ENCODE results near the gene TFF2.

TFF2 gene

GRCh38 chr21:42350927-42351426, at the start of gene TFF2:
TFF2 (minus strand) TSS chr21:42350994; CDS start chr21:42350957, 37 bp downstream.
- DNase-seq (ENCODE audit: low spot score) (no peak), FAIRE-seq (peak; percentile 13)

DNA sequence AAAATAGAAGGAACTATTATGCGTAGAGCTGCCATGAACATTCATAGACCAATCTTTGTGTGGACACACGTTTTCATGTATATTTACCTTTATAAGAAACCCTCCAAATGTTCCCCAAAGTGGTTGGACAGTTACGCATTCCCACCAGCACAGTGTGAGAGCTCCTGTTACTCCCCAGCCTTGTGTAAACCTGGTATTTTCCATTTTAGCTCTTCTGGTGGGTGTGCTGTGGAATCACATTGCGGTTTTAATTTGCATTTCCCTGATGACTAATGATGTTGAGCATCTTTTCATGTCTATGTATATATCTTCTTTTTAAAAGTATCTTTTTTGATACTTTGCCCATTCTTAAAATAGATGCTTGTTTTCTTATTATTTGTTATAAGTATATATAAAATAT, 49.7 kb upstream of the TFF2 start:
- DNase-seq (ENCODE audit: low spot score) = no peak
- no peak for FAIRE-seq

DNA sequence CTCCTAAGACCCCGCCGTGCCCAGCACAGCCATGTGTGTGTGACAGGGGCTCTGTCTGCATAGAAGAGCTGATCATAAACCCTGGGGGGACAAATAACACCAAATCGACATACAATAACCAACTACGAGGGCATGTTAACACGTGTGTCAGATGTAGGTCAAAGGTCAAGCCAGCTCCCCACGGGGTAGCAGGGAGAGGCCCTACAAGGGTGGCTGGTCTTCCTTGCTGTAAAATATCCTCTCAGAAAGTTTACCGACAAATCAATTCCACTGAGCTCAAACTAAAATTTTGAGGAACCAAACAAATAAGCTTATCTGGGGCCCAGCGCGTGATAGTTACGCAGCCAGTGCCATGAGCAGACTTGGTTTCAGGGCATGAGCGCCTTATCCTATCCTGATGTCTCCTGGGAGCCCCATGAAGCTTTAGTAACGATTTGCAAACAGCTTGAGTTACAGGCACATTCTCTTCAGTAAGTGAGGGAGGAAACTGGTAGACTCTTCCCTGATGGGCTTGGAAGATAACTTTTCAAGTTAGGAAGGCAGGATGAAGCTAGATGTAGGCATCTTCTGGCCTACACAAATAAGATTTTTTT, 47.7 kb upstream of the TFF2 start:
- FAIRE-seq (no peak), DNase-seq (ENCODE audit: low spot score) (no peak)

GRCh38 chr21:42397746-42398394, 47.1 kb upstream of the TFF2 start:
- DNase-seq (ENCODE audit: low spot score) = no peak
- FAIRE-seq = no peak

DNA sequence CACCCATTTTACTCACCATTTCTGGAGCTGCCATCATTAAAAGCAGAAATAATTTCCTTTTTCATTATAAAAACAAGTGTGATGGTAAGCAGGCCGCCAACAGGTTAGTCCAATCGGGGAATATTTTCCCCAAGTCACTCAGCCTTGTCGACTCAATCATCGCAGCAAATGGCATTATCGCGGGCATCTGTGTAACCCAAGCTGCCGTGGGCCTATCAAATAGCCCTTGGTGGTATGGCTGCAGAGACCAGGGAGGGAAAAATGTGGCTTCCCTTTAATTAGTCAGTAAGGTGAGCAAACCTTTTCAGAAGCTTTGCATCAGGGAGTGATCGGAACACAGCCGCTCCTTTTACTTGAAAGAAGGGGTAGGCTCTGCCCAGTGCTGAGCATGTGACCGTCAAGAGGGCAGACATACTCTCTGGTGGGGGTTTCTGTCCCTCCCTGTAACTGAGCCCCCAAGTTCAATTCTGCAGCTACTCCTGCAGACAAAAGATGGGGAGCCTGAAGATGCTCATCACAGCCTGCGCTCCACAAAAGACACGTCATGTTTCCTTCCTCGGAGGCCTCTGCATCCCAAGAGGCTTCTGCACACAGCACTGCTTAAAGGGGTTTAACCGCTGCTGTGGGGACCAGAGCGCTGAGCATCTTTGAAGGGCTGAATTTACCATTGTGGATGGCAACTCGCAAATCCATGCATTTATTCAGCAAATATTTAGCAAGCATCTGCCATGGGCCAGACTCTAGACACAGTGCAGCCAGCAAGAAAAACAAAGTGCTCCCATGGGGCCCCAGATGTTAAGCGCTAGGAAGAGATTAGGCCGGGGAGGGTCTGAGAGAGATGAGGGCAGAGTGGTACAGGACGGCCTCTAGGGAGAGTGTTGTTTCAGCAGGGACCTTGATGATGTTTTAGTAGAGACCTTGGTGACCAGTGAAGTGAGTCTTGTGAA, 46.3 kb upstream of the TFF2 start:
- no peak for FAIRE-seq
- no peak for DNase-seq (ENCODE audit: low spot score)

- DNase-seq (ENCODE audit: low spot score) (peak; percentile 47), FAIRE-seq (no peak)
Observed at GRCh38 chr21:42395905-42396651, 45.3 kb upstream of the TFF2 start, which contains the start of gene TMPRSS3. TMPRSS3 (minus strand) TSS chr21:42396052; CDS start chr21:42395417, 635 bp downstream.

GRCh38 chr21:42395302-42395701, 44.5 kb upstream of the TFF2 start:
- FAIRE-seq (no peak), DNase-seq (ENCODE audit: low spot score) (no peak)

DNA sequence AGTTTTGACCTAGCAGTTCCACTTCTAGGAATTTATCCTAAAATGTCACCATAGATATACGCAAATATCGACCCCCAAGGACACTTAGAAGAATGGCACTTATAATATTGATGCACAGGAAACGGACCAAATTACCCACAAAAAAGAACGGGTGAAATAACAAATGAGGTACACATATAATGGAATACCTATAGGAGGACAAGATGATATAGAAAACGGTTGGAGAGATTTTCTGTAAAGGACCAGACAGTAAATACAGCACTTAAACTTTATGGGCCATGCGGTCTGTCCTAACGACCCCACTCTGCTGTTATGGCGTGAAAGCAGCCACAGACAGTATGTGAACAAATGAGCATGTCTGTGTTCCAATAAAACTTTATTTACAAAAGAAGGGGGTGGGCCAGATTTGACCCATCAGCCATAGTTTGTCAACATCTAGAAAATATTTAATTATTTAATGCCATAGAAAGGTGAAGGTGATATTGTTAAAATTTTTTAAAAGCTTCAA, 42.7 kb upstream of the TFF2 start:
- FAIRE-seq (no peak), DNase-seq (ENCODE audit: low spot score) (no peak)

GRCh38 chr21:42392731-42393442, 42.1 kb upstream of the TFF2 start:
- DNase-seq (ENCODE audit: low spot score) = no peak
- FAIRE-seq = no peak

DNA sequence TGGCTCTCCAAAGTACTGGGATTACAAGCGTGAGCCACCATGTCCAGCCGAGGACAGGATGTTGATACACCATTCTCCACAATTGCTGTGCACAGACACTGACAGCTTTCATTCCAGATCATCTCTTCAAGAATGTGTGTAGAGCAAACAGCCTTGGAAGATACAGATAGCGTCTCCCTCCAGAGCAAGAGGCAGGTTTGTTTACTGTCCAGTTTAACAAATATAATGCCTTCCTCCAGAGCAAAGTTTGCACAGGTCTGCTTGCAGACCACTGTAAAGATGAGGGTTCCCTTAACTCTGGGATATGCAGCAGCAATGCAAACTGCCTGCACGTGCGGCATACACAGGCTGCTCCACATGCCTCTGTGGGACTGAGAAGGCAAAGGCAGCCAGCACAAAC, 40.5 kb upstream of the TFF2 start:
- DNase-seq (ENCODE audit: low spot score) (no peak), FAIRE-seq (no peak)

- no peak for DNase-seq (ENCODE audit: low spot score)
Observed at GRCh38 chr21:42390696-42391095, 39.9 kb upstream of the TFF2 start.

DNA sequence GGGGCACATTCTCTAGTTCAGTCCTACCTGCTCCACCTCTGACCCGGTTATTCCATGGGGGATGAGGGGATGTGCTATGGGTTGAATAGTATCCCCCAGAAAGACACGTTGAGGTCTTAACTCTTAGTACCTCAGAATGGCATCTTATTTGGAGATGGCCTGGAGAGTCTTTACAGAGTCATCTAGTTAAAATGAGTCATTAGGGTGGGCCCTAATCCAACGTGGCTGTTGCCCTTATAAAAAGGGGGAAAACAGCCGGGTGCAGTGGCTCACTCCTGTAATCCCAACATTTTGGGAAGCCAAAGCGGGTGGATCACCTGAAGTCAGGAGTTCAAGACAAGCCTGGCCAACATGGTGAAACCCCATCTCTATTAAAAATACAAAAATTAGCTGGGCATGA, 39.4 kb upstream of the TFF2 start:
- DNase-seq (ENCODE audit: low spot score) (no peak), FAIRE-seq (no peak)

More at GRCh38 chr21:42390696-42391095, 39.9 kb upstream of the TFF2 start:
- no peak for FAIRE-seq

DNA sequence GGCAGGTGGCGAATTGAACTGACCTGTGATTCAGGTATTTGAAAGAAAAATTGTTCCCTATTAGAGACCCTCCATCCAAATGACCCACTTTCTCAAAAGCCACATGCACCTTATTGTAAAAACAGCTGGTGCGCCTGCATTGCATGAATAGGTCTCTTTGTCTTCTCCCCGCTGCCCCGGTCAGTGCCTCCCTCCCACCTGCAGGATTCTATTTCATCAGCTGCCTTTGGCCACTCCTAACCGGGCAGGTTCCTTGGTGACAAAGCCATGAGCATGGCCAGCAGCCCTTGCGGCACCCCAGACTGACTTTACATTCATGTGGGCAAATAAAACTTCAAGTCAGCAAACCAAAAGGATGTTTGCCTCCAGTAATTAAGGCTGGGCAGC, 38.6 kb upstream of the TFF2 start:
- no peak for FAIRE-seq
- peak; percentile 25 for DNase-seq (ENCODE audit: low spot score)

GRCh38 chr21:42388740-42389448, 38.1 kb upstream of the TFF2 start:
- DNase-seq (ENCODE audit: low spot score) = no peak
- no peak for FAIRE-seq

GRCh38 chr21:42387843-42388340, 37.1 kb upstream of the TFF2 start:
- FAIRE-seq (no peak), DNase-seq (ENCODE audit: low spot score) (no peak)

DNA sequence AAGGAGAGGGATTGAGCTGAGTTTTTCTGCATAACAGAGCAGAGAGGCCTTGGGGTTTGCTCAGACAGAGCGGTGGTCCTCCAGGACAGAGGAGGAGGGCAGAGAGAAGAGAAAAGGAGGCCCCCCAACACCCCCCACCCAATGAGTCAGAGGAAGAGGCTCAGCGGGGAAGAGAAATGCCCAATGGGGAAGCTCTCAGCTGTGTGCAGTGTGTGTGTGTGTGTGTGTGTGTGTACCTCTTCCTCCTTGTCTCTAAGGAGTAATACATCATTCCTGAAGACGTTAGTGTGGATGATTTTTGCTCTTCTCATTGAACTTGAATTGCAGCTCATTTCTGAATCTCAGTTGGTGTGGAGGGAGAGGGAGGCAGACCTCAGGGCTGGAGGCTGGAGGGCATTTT, 36.4 kb upstream of the TFF2 start:
- DNase-seq (ENCODE audit: low spot score) = no peak

GRCh38 chr21:42386034-42386591, 35.3 kb upstream of the TFF2 start:
- DNase-seq (ENCODE audit: low spot score) = no peak
- FAIRE-seq = no peak

More for the DNA sequence above, 36.4 kb upstream of the TFF2 start:
- no peak for FAIRE-seq

DNA sequence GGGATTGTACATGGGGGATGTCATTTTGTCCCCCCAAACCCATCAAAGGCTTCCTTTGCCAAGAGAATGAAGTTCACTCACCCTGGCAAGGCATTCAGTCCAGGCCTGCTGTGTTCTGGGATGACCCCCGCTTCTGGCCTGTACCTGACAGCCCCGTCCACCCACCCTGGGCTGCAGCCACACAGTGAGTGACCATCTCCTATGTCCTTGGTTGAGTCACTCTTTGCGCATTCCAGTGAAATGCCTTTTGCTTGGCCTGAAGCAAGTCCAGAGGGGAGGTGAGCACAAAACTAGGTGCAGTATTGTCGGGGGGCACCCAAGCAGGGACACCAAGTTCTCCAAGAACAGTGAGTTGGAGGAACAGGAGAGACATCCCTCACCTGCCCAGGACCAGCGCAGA, 34.8 kb upstream of the TFF2 start:
- DNase-seq (ENCODE audit: low spot score) (no peak), FAIRE-seq (no peak)

DNA sequence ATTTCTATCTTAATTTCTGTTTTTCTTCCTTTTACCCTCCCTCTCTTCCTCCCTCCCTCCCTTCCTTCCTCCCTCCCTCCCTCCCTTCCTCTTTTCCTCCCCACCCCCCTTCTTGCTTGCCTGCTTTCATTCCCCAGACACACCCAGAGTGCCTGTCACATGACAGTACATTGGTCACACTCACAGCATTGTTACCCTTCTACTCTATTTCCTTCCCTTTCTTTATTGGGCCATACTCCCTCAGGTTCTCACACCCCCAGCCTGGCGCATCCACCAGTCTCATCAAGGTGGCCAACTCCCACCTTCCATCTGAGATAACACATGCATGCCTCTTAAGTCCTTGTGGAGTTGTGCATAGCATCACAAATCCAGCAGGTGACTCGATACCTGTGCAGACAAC, 34.2 kb upstream of the TFF2 start:
- DNase-seq (ENCODE audit: low spot score) = no peak
- no peak for FAIRE-seq

Measured in urothelium cell line (cell line).